HepG2 (cell line): ENCODE results near the gene PPP6R2. TPM values are rescaled to one million over a fixed set of nuclear protein-coding genes. Genes with fewer than 3 reads are reported as not detected.

Source experiments
- ATAC-seq: fragments of 200-7000 bp; cut with Tn5 transposase; 3 replicates; pipeline ENCODE4 v1.9.1; 2020; ENCODE audit warnings: mild to moderate bottlenecking, moderate library complexity
- BruUV-seq: library from RNA; stranded (reverse); fragments of 400-500 nt; replicated peaks from 2 replicates; lab custom pipeline; 2021; lab: Mats Ljungman, UMichigan
- CTCF ChIA-PET: fragments of 300-600 bp; formaldehyde crosslinking; extraction: SDS; loops from one replicate; lab custom pipeline; 2021; ENCODE audit warnings: low total read pairs, inconsistent platforms, low intra/inter-chr PET ratio; lab: Yijun Ruan, JAX
- POLR2A ChIA-PET: fragments of 350-600 bp; sonication (Branson Sonifier 250); formaldehyde crosslinking; loops from one replicate; lab custom pipeline; 2020; ENCODE audit warnings: antibody characterized with exemption, inconsistent platforms; lab: Yijun Ruan, JAX
- DNase-seq: peaks from one replicate; pipeline ENCODE4 v3.0.0-alpha.2; 2015; ENCODE audit warnings: low spot score
- FAIRE-seq: peaks from 3 replicates; lab custom pipeline; 2011; peaks lifted over from hg19 to GRCh38; lab: Jason Lieb, UNC
- H2AFZ ChIP-seq: one replicate; pipeline ENCODE4 v1.6.1; 2011; ENCODE audit warnings: low read length, inconsistent platforms
- H3K27ac ChIP-seq: fragments of 300-600 bp; 3 replicates; pipeline ENCODE4 v1.8.0; 2011; ENCODE audit warnings: mixed run types, mild to moderate bottlenecking, mixed read lengths, low read length, inconsistent platforms; ENCODE audit not compliant: insufficient read depth; ENCODE audit errors: extremely low read length
- H3K27me3 ChIP-seq, 2 experiments: fragments of 200-600 bp in 1 of 2; 2 replicates in 1 of 2; 3 replicates in 1 of 2; pipeline versions ENCODE4 v1.6.0 to v1.8.0; 2011; ENCODE audit warnings: low read length in 2 of 2, mild to moderate bottlenecking in 2 of 2, moderate library complexity in 2 of 2, inconsistent platforms in 1 of 2; ENCODE audit not compliant: insufficient read depth in 2 of 2, control insufficient read depth in 1 of 2
- H3K36me3 ChIP-seq, 2 experiments: fragments of 200-600 bp in 1 of 2; replicated peaks in 1 of 2; 2 replicates in 1 of 2; 3 replicates in 1 of 2; pipeline versions ENCODE4 v1.5.1 to v1.8.0; 2011; ENCODE audit warnings: low read length in 2 of 2, inconsistent platforms in 1 of 2; ENCODE audit not compliant: insufficient read depth in 2 of 2, control insufficient read depth in 1 of 2
- H3K4me1 ChIP-seq: 2 replicates; pipeline ENCODE4 v1.5.1; 2012; ENCODE audit warnings: low read length, inconsistent platforms; ENCODE audit not compliant: insufficient read depth
- H3K4me2 ChIP-seq: 2 replicates; pipeline ENCODE4 v1.6.0; 2011; ENCODE audit warnings: low read depth, low read length, inconsistent platforms
- H3K4me3 ChIP-seq, 3 experiments: fragments of 200-600 bp in 1 of 3; sonication (generic), shearing (Covaris generic) in 1 of 3; replicated peaks in 1 of 3; 2 replicates each; pipeline ENCODE4 v1.5.1; 2011 to 2016; ENCODE audit warnings: low read length in 3 of 3, inconsistent platforms in 2 of 3, low read depth in 2 of 3, mild to moderate bottlenecking in 2 of 3, control low read depth in 1 of 3, mixed read lengths in 1 of 3; ENCODE audit not compliant: insufficient read depth in 1 of 3
- H3K79me2 ChIP-seq: one replicate; pipeline ENCODE4 v1.6.1; 2011; ENCODE audit warnings: low read length, inconsistent platforms; ENCODE audit not compliant: insufficient read depth
- H3K9ac ChIP-seq: 2 replicates; pipeline ENCODE4 v1.6.0; 2011; ENCODE audit warnings: mild to moderate bottlenecking, low read depth, low read length, inconsistent platforms; ENCODE audit not compliant: insufficient read depth
- H3K9me3 ChIP-seq: 2 replicates; pipeline ENCODE4 v1.5.1; 2012; ENCODE audit warnings: mild to moderate bottlenecking, low read length
- H4K20me1 ChIP-seq: 2 replicates; pipeline ENCODE4 v1.6.0; 2011; ENCODE audit warnings: inconsistent platforms, mild to moderate bottlenecking, low read length, moderate library complexity; ENCODE audit not compliant: insufficient read depth
- ARNT ChIP-seq: fragments of 450-650 bp; IDR thresholded peaks from 2 replicates; pipeline ENCODE4 v1.6.1; 2017
- BORCS8-MEF2B ChIP-seq: sonication (generic); formaldehyde crosslinking; IDR thresholded peaks from 2 replicates; pipeline ENCODE4 v1.8.0; 2022; ENCODE audit warnings: mild to moderate bottlenecking, missing genetic modification reagents
- CENPT ChIP-seq: sonication (generic); formaldehyde crosslinking; IDR thresholded peaks from 2 replicates; pipeline ENCODE4 v1.8.0; 2022; ENCODE audit warnings: low read depth, mild to moderate bottlenecking, moderate library complexity, missing genetic modification reagents
- FOSL1 ChIP-seq: sonication (generic); formaldehyde crosslinking; IDR thresholded peaks from 2 replicates; pipeline ENCODE4 v1.9.0; 2021; ENCODE audit warnings: missing genetic modification reagents, borderline replicate concordance
- FOXA3 ChIP-seq: IDR thresholded peaks from 2 replicates; pipeline ENCODE4 v1.6.1; 2016; ENCODE audit warnings: missing genetic modification reagents, missing compliant biosample characterization
- HOXA7 ChIP-seq: sonication (generic); formaldehyde crosslinking; IDR thresholded peaks from 2 replicates; pipeline ENCODE4 v1.8.1; 2022; ENCODE audit warnings: mild to moderate bottlenecking, missing genetic modification reagents, moderate library complexity
- ISL2 ChIP-seq: sonication (generic); formaldehyde crosslinking; IDR thresholded peaks from 2 replicates; pipeline ENCODE4 v1.5.0; 2020; ENCODE audit warnings: missing genetic modification reagents
- REPIN1 ChIP-seq: sonication (generic); formaldehyde crosslinking; IDR thresholded peaks from 2 replicates; pipeline ENCODE4 v1.8.0; 2022; ENCODE audit warnings: missing genetic modification reagents, low read depth, mild to moderate bottlenecking, borderline replicate concordance
- SRSF1 ChIP-seq: fragments of 200-400 bp; formaldehyde crosslinking; optimal IDR thresholded peaks from 2 replicates; pipeline ENCODE3; 2017; ENCODE audit warnings: mild to moderate bottlenecking, low read depth, low read length, moderate library complexity
- ZHX1 ChIP-seq: sonication (generic); formaldehyde crosslinking; IDR thresholded peaks from 2 replicates; pipeline ENCODE4 v1.8.1; 2022; ENCODE audit warnings: low read depth, mild to moderate bottlenecking, missing genetic modification reagents
- ZNF773 ChIP-seq: sonication (generic); formaldehyde crosslinking; IDR thresholded peaks from 2 replicates; pipeline ENCODE4 v1.4.0; 2020; ENCODE audit warnings: missing genetic modification reagents, borderline replicate concordance
- ZNF782 ChIP-seq: sonication (generic); formaldehyde crosslinking; IDR thresholded peaks from 2 replicates; pipeline ENCODE4 v1.4.0; 2020; ENCODE audit warnings: missing genetic modification reagents, mild to moderate bottlenecking, borderline replicate concordance
- WGBS: methylation state at CpG from one replicate; pipeline ENCODE4 v1.1.6; 2017; ENCODE audit warnings: low lambda C conversion rate; 5-methylcytosine and 5-hydroxymethylcytosine counted together
- in situ Hi-C: cut with HindIII; loops from 2 replicates; pipeline ENCODE4 v1.10.0; 2017; ENCODE audit warnings: low pct_unique_long_range_greater_than_20kb; ENCODE audit not compliant: extremely low pct_ligation_motif_present
- intact Hi-C: fragments of 100-400 bp; cut with micrococcal nuclease; formaldehyde crosslinking; loops from one replicate; pipeline ENCODE4 v1.10.0; 2022; ENCODE audit not compliant: unreplicated experiment
- polyA plus RNA-seq, 8 experiments: library from polyadenylated mRNA; depleted of rRNA in 3 of 8; stranded (reverse) in 7 of 8; unstranded in 1 of 8; fragments of >200 nt; fragmentation: Illumina TruSeq in 4 of 8; extraction: Trizol in 4 of 8; gene quantifications; 2 replicates each; pipeline versions ENCODE4 v1.2.1 to v1.2.3, GENCODE V29; 2011 to 2016; ENCODE audit warnings: low read depth in 4 of 8, missing spikeins in 1 of 8, mixed read lengths in 1 of 8; ENCODE audit not compliant: insufficient read depth in 1 of 8
- total RNA-seq, 5 experiments: library from RNA; depleted of rRNA; stranded (reverse); fragments of >200 nt; fragmentation: Illumina TruSeq; extraction: Trizol; gene quantifications; 2 replicates each; pipeline ENCODE4 v1.2.3, GENCODE V29; 2016; ENCODE audit warnings: low read depth in 1 of 5
- TF ChIP-seq, protein P1 (sequence below): sonication (generic); formaldehyde crosslinking; IDR thresholded peaks from 2 replicates; pipeline ENCODE4 v1.5.0; 2020; ENCODE audit warnings: missing genetic modification reagents, mild to moderate bottlenecking, borderline replicate concordance

Gene PPP6R2
- total and polyA plus RNA-seq, 2 of the 13 experiments (the other 11 are each of a cell fraction or from before 2014, with no cell fraction given) = 55.0 to 102 TPM

- TF ChIP-seq ZNF773 (no peak), ARNT (no peak), FOXA3 (no peak)
Measured at GRCh38 chr22:50357222-50357621, 14.1 kb downstream of the PPP6R2 start (continued).

DNA sequence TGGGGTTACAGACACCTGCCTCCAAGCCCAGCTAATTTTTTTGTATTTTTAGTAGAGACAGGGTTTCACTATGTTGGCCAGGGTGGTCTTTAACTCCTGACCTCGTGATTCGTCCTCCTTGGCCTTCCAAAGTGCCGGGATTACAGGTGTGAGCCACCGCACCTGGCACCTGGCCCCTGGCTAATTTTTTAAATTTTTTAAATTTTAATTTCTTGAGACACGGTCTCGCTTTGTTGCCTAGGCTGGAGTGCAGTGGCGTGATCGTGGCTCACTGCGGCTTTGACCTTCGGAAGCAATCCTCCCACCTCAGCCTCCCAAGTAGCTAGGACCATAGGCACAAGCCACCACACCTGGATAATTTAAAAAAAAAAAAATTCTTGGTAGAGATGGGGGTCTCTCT lies 14.6 kb downstream of the PPP6R2 start:
- ChIA-PET CTCF (no interaction called here), POLR2A (interaction anchor here (0.9 kb wide), 1 partner anchor 16 kb away, joined by 3 read pairs; no protein-coding TSS in a partner anchor)
- FAIRE-seq = no peak
- Histone ChIP-seq H3K4me3 (no peak overlapping the region), H3K36me3 (peaks cover 5 to 17% of the 10 kb centered on the region in 2 experiments), H4K20me1 (peaks cover 20% of the 10 kb centered on the region), H3K27me3 (no peaks in the 10 kb centered on the region), H3K9ac (no peak overlapping the region), H3K4me2 (no peak overlapping the region), H3K9me3 (no peaks in the 10 kb centered on the region), H2AFZ (no peak overlapping the region), H3K79me2 (peaks cover 58% of the 10 kb centered on the region), H3K4me1 (peaks cover 29% of the 10 kb centered on the region), H3K27ac (no peak overlapping the region)
- BruUV-seq = no TSS peak
- TF ChIP-seq HOXA7 = no peak
- no peak for TF ChIP-seq ZHX1 (CRISPR knock-in tag)
- no peak for TF ChIP-seq ZNF782 (CRISPR knock-in tag)
- TF ChIP-seq CENPT (CRISPR knock-in tag) = no peak
- no peak for TF ChIP-seq SRSF1
- no peak for TF ChIP-seq ISL2 (CRISPR knock-in tag)
- TF ChIP-seq, protein P1, sequence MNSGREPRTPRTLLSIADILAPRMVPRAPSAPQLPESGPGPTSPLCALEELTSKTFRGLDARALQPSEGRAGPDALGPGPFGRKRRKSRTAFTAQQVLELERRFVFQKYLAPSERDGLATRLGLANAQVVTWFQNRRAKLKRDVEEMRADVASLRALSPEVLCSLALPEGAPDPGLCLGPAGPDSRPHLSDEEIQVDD (CRISPR knock-in tag) = no peak
- no peak for TF ChIP-seq FOSL1 (CRISPR knock-in tag)
- TF ChIP-seq ZNF773 = no peak
- TF ChIP-seq BORCS8-MEF2B (CRISPR knock-in tag) = no peak
- TF ChIP-seq REPIN1 (CRISPR knock-in tag) = no peak
- intact Hi-C loops (no loop called here), in situ Hi-C loops (no loop called here)
- WGBS = 85% methylated on average over 10 of the region's 10 CpGs
- ATAC-seq = no peak
- DNase-seq = no peak
